ENCODE measurements around the gene LDB3. TPM values are rescaled to one million over a fixed set of nuclear protein-coding genes. Genes with fewer than 3 reads are reported as not detected.
"Not testable (repeated sequence)": the region's sequence is repeated elsewhere in the genome, so short reads cannot be mapped to it uniquely, and the experiment has no call there.

The LDB3 gene
- total RNA-seq, 1 experiment from 2014 or later, result 0.04 TPM

GRCh38 chr10:86733260-86733671 is 65.0 kb downstream of the LDB3 start:
- ChIA-PET POLR2A (ENCODE audit: unreplicated experiment) (interaction anchor here (0.6 kb wide), 1 partner anchor 23 kb away, joined by 3 read pairs; no protein-coding TSS in a partner anchor), CTCF (no interaction called here)
- ATAC-seq (no peak), DNase-seq (no peak)
- H3K4me3 ChIP-seq (ENCODE audit: low read length), result no peak overlapping the region
- H4K20me1 ChIP-seq (ENCODE audit: low read length), result no peaks in the 10 kb centered on the region
- H2AFZ ChIP-seq (ENCODE audit: low read length), result no peak overlapping the region
- BruUV-seq (replicated peaks), result no TSS peak
- H3K36me3 ChIP-seq (ENCODE audit: low read depth, low read length), result no peaks in the 10 kb centered on the region
- no peaks in the 10 kb centered on the region for H3F3A ChIP-seq (ENCODE audit: low read length, unreplicated experiment)
- H3K27me3 ChIP-seq (ENCODE audit: low read length), result no peaks in the 10 kb centered on the region
- no peaks in the 10 kb centered on the region for H3K4me1 ChIP-seq (ENCODE audit: insufficient read depth, low read length)
- intact Hi-C loops (cut with micrococcal nuclease), result no loop called here
- H3K27ac ChIP-seq (ENCODE audit: low read length), result no peak overlapping the region
- no peak overlapping the region for H3K4me2 ChIP-seq (ENCODE audit: low read length)
- no peaks in the 10 kb centered on the region for H3K9me2 ChIP-seq (replicated peaks; ENCODE audit: low read length)
- H3K9ac ChIP-seq (ENCODE audit: low read length), result no peak overlapping the region
- no peaks in the 10 kb centered on the region for H3K9me3 ChIP-seq (ENCODE audit: low read length)
- H3K79me2 ChIP-seq (ENCODE audit: low read length), result no peaks in the 10 kb centered on the region
- TF ChIP-seq EZH2 (IDR thresholded peaks at IDR 0.05; ENCODE audit: low read length, unreplicated experiment) (no peak), CTCF (conservative IDR thresholded peaks at IDR 0.05; ENCODE audit: low read depth, low read length) (no peak), EZH2phosphoT487 (IDR thresholded peaks at IDR 0.05; ENCODE audit: borderline replicate concordance, low read length) (no peak)

- POLR2A ChIA-PET (ENCODE audit: unreplicated experiment), result no interaction called here
- H4K20me1 ChIP-seq (ENCODE audit: low read length), result no peaks in the 10 kb centered on the region
Observed at GRCh38 chr10:86734207-86734988, 66.1 kb downstream of the LDB3 start.

GRCh38 chr10:86735278-86735677 is 67.0 kb downstream of the LDB3 start:
- H2AFZ ChIP-seq (ENCODE audit: low read length); H3K4me3 ChIP-seq (ENCODE audit: low read length); DNase-seq; intact Hi-C loops (cut with micrococcal nuclease); H3K27me3 ChIP-seq (ENCODE audit: low read length); H3K36me3 ChIP-seq (ENCODE audit: low read depth, low read length); H3K4me1 ChIP-seq (ENCODE audit: insufficient read depth, low read length); H3K27ac ChIP-seq (ENCODE audit: low read length); H4K20me1 ChIP-seq (ENCODE audit: low read length); BruUV-seq (replicated peaks); CTCF ChIA-PET; H3K4me2 ChIP-seq (ENCODE audit: low read length); H3K9ac ChIP-seq (ENCODE audit: low read length); POLR2A ChIA-PET (ENCODE audit: unreplicated experiment); H3K79me2 ChIP-seq (ENCODE audit: low read length); H3F3A ChIP-seq (ENCODE audit: low read length, unreplicated experiment); H3K9me2 ChIP-seq (replicated peaks; ENCODE audit: low read length); ATAC-seq; H3K9me3 ChIP-seq (ENCODE audit: low read length): not testable (repeated sequence)

More at GRCh38 chr10:86734207-86734988, 66.1 kb downstream of the LDB3 start:
- Histone ChIP-seq H3K4me3 (ENCODE audit: low read length) (no peak overlapping the region), H3K36me3 (ENCODE audit: low read depth, low read length) (no peaks in the 10 kb centered on the region), H3K27ac (ENCODE audit: low read length) (no peak overlapping the region), H3K9me3 (ENCODE audit: low read length) (no peaks in the 10 kb centered on the region), H3F3A (ENCODE audit: low read length, unreplicated experiment) (no peaks in the 10 kb centered on the region), H3K79me2 (ENCODE audit: low read length) (no peaks in the 10 kb centered on the region), H3K4me1 (ENCODE audit: insufficient read depth, low read length) (no peaks in the 10 kb centered on the region), H3K4me2 (ENCODE audit: low read length) (no peak overlapping the region), H3K27me3 (ENCODE audit: low read length) (no peaks in the 10 kb centered on the region), H3K9ac (ENCODE audit: low read length) (no peak overlapping the region), H2AFZ (ENCODE audit: low read length) (no peak overlapping the region), H3K9me2 (replicated peaks; ENCODE audit: low read length) (no peaks in the 10 kb centered on the region)
- DNase-seq, result no peak
- no peak for ATAC-seq
- intact Hi-C loops (cut with micrococcal nuclease), result no loop called here
- TF ChIP-seq EZH2 (IDR thresholded peaks at IDR 0.05; ENCODE audit: low read length, unreplicated experiment) (no peak), EZH2phosphoT487 (IDR thresholded peaks at IDR 0.05; ENCODE audit: borderline replicate concordance, low read length) (no peak), CTCF (conservative IDR thresholded peaks at IDR 0.05; ENCODE audit: low read depth, low read length) (no peak)
- BruUV-seq (replicated peaks), result no TSS peak
- CTCF ChIA-PET, result no interaction called here
